Fibroblast of lung (primary cell): ENCODE measurements around the gene NTRK3. TPM values are rescaled to one million over a fixed set of nuclear protein-coding genes. Genes with fewer than 3 reads are reported as not detected.
"Not testable (repeated sequence)": the region's sequence is repeated elsewhere in the genome, so short reads cannot be mapped to it uniquely, and the experiment has no call there.

ENCODE experiments used
- DNase-seq, 2 donors: peaks; one replicate each; pipeline versions ENCODE4 v3.0.0 to v3.0.0-alpha.2; 2010; ENCODE audit warnings: low read depth in 2 of 2
- H2AFZ ChIP-seq: 2 replicates; pipeline ENCODE4 v1.5.1; 2012; ENCODE audit warnings: low read length, control low read depth, inconsistent platforms
- H3K27ac ChIP-seq: 2 replicates; pipeline ENCODE4 v1.5.1; 2011; ENCODE audit warnings: low read length, control low read depth; ENCODE audit not compliant: insufficient read depth
- H3K27me3 ChIP-seq: 2 replicates; pipeline ENCODE4 v1.5.1; 2011; ENCODE audit warnings: mild to moderate bottlenecking, low read length; ENCODE audit not compliant: control insufficient read depth, insufficient read depth
- H3K36me3 ChIP-seq: 2 replicates; pipeline ENCODE4 v1.5.1; 2011; ENCODE audit warnings: low read length; ENCODE audit not compliant: control insufficient read depth, insufficient read depth
- H3K4me1 ChIP-seq: 2 replicates; pipeline ENCODE4 v1.5.1; 2011; ENCODE audit warnings: low read length; ENCODE audit not compliant: control insufficient read depth, insufficient read depth; ENCODE audit errors: extremely low read depth
- H3K4me2 ChIP-seq: 2 replicates; pipeline ENCODE4 v1.5.1; 2011; ENCODE audit warnings: low read length, control low read depth; ENCODE audit not compliant: insufficient read depth; ENCODE audit errors: extremely low read depth
- H3K4me3 ChIP-seq, 4 experiments: fragments of 200-600 bp in 1 of 4; sonication (generic) in 1 of 4; replicated peaks in 1 of 4; 2 replicates each; pipeline ENCODE4 v1.5.1; 2011 to 2016; ENCODE audit warnings: low read length in 4 of 4, low read depth in 3 of 4, mild to moderate bottlenecking in 3 of 4, control low read depth in 2 of 4, inconsistent platforms in 1 of 4, mixed read lengths in 1 of 4; ENCODE audit not compliant: insufficient read depth in 1 of 4; ENCODE audit errors: control extremely low read depth in 1 of 4
- H3K79me2 ChIP-seq: 2 replicates; pipeline ENCODE4 v1.5.1; 2012; ENCODE audit warnings: mild to moderate bottlenecking, low read length, inconsistent platforms; ENCODE audit not compliant: control insufficient read depth, insufficient read depth
- H3K9ac ChIP-seq: 2 replicates; pipeline ENCODE4 v1.5.1; 2011; ENCODE audit warnings: mild to moderate bottlenecking, low read length, control low read depth; ENCODE audit not compliant: insufficient read depth
- H3K9me3 ChIP-seq: 2 replicates; pipeline ENCODE4 v1.5.1; 2012; ENCODE audit warnings: low read depth, low read length; ENCODE audit not compliant: control insufficient read depth, insufficient read depth
- H4K20me1 ChIP-seq: 2 replicates; pipeline ENCODE4 v1.5.1; 2011; ENCODE audit warnings: low read length; ENCODE audit not compliant: control insufficient read depth, insufficient read depth; ENCODE audit errors: extremely low read depth
- CTCF ChIP-seq, 2 donors: IDR thresholded peaks in 1 of 2; conservative IDR thresholded peaks in 1 of 2; 1 replicate in 1 of 2; 2 replicates in 1 of 2; pipeline ENCODE4 v1.5.1; 2011 to 2012; ENCODE audit warnings: low read length in 2 of 2, control low read depth in 1 of 2, inconsistent platforms in 1 of 2, low read depth in 1 of 2, mild to moderate bottlenecking in 1 of 2
- EZH2 ChIP-seq: IDR thresholded peaks from 2 replicates; pipeline ENCODE4 v1.5.1; 2012; ENCODE audit warnings: low read length, control low read depth, mild to moderate bottlenecking; ENCODE audit errors: missing control alignments
- polyA plus RNA-seq, 2 donors: library from polyadenylated mRNA; depleted of rRNA in 1 of 2; stranded (reverse) in 1 of 2; unstranded in 1 of 2; fragments of >200 nt; gene quantifications; 2 replicates each; pipeline ENCODE4 v1.2.1, GENCODE V29; 2011 to 2012; ENCODE audit warnings: missing spikeins in 1 of 2
- total RNA-seq: library from RNA; depleted of rRNA; stranded (reverse); fragments of >200 nt; gene quantifications from 2 replicates; pipeline ENCODE4 v1.2.1, GENCODE V29; 2014

Gene NTRK3
- total and polyA plus RNA-seq, 2 donors (not counting 1 experiment from before 2014, with no cell fraction given), result 0.06 TPM; not detected in 1

DNA sequence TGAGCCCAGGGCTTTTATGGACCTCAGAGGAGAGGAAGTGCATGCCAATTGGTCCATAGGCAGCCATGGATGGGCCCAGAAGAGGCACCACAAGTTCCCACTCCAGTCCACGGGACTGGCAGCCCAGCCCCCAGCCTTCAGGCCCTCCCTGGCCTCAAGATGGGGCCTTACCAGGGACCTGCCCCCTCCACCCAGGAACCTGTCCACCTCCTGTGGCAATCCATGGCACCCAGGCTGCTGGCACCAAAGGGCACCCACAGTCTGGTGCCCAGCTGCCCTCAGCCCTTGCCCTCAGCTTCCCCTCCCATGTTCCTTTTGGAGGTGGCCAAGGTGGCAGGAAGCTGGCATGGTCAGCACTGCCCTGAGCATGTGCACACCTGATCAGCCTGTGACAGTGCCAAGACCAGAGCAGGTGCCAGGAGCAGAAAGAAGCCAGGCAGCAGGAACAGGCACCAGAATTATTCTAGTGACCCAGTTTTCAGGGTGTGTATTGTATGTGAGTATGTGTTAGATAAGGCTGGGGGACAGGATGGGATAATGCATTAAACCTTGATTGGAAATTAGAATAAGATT, 415.0 kb downstream of the NTRK3 start:
- TF ChIP-seq CTCF (conservative IDR thresholded peaks at IDR 0.05 in 1 of 2, IDR thresholded peaks at IDR 0.05 in 1 of 2; ENCODE audit: low read depth in 1 of 2, low read length in 2 of 2), result no peak
- no peak for TF ChIP-seq EZH2
- no peak for DNase-seq
- Histone ChIP-seq H4K20me1 (no peaks in the 10 kb centered on the region), H3K9ac (no peak overlapping the region), H3K79me2 (no peaks in the 10 kb centered on the region), H3K4me3 (no peak overlapping the region), H3K36me3 (no peaks in the 10 kb centered on the region), H3K27ac (no peak overlapping the region), H3K4me2 (no peak overlapping the region), H2AFZ (no peak overlapping the region), H3K4me1 (no peaks in the 10 kb centered on the region), H3K27me3 (no peaks in the 10 kb centered on the region), H3K9me3 (no peaks in the 10 kb centered on the region)

- H3K4me2 ChIP-seq, DNase-seq, H3K27ac ChIP-seq, H3K4me3 ChIP-seq, H2AFZ ChIP-seq, H3K27me3 ChIP-seq, H4K20me1 ChIP-seq, H3K9ac ChIP-seq, H3K4me1 ChIP-seq, H3K36me3 ChIP-seq, H3K9me3 ChIP-seq, H3K79me2 ChIP-seq: not testable (repeated sequence)
Observed at GRCh38 chr15:87835830-87836229, 420.7 kb downstream of the NTRK3 start.

DNA sequence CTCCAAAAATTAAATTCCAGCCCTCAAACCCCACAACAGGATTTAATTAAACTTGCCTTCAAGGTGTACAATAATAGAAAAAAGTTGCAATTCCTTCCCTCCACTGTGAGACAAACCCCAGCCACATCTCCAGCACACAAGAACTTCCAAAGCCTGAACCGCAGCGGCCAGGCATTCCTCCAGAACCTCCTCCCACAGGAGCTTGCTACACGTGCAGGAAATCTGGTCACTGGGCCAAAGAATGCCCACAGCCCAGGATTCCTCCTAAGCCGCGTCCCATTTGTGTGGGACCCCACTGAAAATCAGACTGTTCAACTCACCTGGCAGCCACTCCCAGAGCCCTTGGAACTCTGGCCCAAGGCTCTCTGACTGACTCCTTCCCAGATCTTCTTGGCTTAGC, 423.2 kb downstream of the NTRK3 start:
- H3K4me3 ChIP-seq, H3K9ac ChIP-seq, H4K20me1 ChIP-seq, H3K4me2 ChIP-seq, H2AFZ ChIP-seq, H3K27ac ChIP-seq, H3K79me2 ChIP-seq, H3K36me3 ChIP-seq, DNase-seq, H3K9me3 ChIP-seq, H3K4me1 ChIP-seq, H3K27me3 ChIP-seq: not testable (repeated sequence)

DNA sequence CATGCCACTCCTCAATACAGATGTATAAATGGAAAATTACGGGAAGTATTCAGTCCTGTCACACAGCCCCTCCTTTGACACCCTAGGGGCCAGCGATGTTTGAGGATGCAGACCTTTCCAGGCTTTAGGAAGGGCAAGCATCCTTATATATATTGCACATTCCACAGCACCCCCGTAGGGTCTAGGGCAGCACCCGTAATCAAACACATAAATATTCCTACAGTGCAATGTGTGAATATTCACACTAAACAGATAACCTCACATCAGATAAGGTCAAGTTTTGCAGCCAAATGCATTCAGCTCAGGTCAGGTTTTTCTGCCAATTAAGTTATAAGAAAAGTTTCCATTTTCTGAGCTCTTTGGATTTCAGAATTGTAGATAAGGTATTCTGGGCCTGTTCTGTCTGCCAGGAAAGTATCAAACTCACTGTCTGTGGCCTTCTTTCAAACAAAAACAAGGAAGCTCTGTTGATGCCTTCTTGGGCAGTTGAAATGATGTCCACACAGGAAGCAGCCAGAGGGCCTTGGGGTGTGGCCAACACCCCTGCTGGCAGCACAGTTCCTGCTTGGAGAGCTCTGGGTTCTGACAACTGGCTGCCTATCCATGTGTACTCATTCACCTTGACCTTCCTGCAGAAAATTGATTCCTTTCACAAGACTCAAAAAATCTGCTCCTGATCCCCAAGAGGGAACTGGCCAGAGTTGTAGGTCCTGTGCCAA, 427.0 kb downstream of the NTRK3 start:
- Histone ChIP-seq H3K4me2 (no peak overlapping the region), H3K27me3 (no peaks in the 10 kb centered on the region), H3K36me3 (no peaks in the 10 kb centered on the region), H4K20me1 (no peaks in the 10 kb centered on the region), H3K4me1 (no peaks in the 10 kb centered on the region), H3K9me3 (no peaks in the 10 kb centered on the region), H2AFZ (no peak overlapping the region), H3K27ac (no peak overlapping the region), H3K9ac (no peak overlapping the region), H3K79me2 (no peaks in the 10 kb centered on the region), H3K4me3 (no peak overlapping the region)
- no peak for TF ChIP-seq CTCF (conservative IDR thresholded peaks at IDR 0.05 in 1 of 2, IDR thresholded peaks at IDR 0.05 in 1 of 2; ENCODE audit: low read depth in 1 of 2, low read length in 2 of 2)
- no peak for TF ChIP-seq EZH2
- peak in 1 of 2 donors; percentile 15 for DNase-seq
